ENCODE results near the gene PTPRO.

Gene PTPRO

DNA sequence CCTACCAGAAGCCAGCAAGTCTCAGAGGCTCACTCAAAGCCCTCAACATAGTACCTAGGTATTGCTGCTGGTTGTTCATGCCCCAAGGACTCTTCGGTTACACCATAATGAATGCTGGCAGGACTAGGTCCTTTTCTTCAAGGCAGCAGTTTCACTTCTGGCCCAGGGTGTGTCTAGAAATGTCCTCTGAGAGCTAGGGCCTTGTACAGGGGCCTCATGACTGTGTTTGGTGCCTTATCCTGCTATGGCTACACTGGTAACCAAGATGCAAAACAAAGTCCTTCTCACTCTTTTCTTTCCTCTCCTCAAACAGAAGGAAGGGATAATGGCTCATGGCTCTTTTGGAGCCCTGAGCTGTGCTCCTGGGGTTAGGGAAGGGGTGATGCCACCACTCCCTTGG lies 15.2 kb upstream of the PTPRO start:
- no peak overlapping the region for H3K27ac ChIP-seq (ENCODE audit: low read length)
- H3K36me3 ChIP-seq (ENCODE audit: insufficient read depth, low read depth, low read length) = no peaks in the 10 kb centered on the region
- H3K4me1 ChIP-seq (ENCODE audit: insufficient read depth, low read length) = no peaks in the 10 kb centered on the region
- peaks cover 4% of the 10 kb centered on the region; the same call in 1 of the 2 replicates for H3K9me3 ChIP-seq (ENCODE audit: insufficient read depth, low read depth, low read length)
- H3K4me3 ChIP-seq (ENCODE audit: low read length) = no peak overlapping the region
- H3K9ac ChIP-seq (ENCODE audit: low read depth, low read length) = no peak overlapping the region
- H3K27me3 ChIP-seq (ENCODE audit: insufficient read depth, low read length) = no peaks in the 10 kb centered on the region

- H3K27me3 ChIP-seq (ENCODE audit: insufficient read depth, low read length) = peaks cover 41% of the 10 kb centered on the region
- H3K9me3 ChIP-seq (ENCODE audit: insufficient read depth, low read depth, low read length) = no peaks in the 10 kb centered on the region
- H3K9ac ChIP-seq (ENCODE audit: low read depth, low read length) = no peak overlapping the region
- H3K27ac ChIP-seq (ENCODE audit: low read length) = no peak overlapping the region
- H3K4me1 ChIP-seq (ENCODE audit: insufficient read depth, low read length) = no peaks in the 10 kb centered on the region
- H3K4me3 ChIP-seq (ENCODE audit: low read length) = no peak overlapping the region
- no peaks in the 10 kb centered on the region for H3K36me3 ChIP-seq (ENCODE audit: insufficient read depth, low read depth, low read length)
These were observed 3.5 kb upstream of the PTPRO start for GRCh38 chr12:15318841-15319240.

DNA sequence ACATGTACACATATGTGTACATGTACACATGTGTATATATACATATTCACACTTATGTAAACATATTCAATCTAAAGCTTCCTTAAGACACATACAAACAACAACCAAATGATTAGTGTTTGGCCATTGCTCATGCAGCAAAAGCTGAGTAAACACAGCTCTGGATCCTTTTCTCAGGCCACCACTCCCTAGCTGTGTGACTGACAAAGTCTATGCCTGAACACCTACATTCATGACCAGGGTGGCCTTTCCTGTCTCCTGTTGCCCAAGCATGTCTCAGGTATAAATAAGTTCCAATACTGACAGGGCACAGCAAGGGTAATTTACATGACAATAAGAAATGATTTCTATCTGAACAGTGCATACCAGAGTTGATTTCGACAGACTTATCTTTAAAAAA lies 1.4 kb upstream of the PTPRO start:
- Histone ChIP-seq H3K9me3 (ENCODE audit: insufficient read depth, low read depth, low read length) (no peaks in the 10 kb centered on the region), H3K27ac (ENCODE audit: low read length) (no peak overlapping the region), H3K4me1 (ENCODE audit: insufficient read depth, low read length) (no peaks in the 10 kb centered on the region), H3K27me3 (ENCODE audit: insufficient read depth, low read length) (peaks cover 50% of the 10 kb centered on the region), H3K4me3 (ENCODE audit: low read length) (no peak overlapping the region), H3K36me3 (ENCODE audit: insufficient read depth, low read depth, low read length) (no peaks in the 10 kb centered on the region), H3K9ac (ENCODE audit: low read depth, low read length) (no peak overlapping the region)

DNA sequence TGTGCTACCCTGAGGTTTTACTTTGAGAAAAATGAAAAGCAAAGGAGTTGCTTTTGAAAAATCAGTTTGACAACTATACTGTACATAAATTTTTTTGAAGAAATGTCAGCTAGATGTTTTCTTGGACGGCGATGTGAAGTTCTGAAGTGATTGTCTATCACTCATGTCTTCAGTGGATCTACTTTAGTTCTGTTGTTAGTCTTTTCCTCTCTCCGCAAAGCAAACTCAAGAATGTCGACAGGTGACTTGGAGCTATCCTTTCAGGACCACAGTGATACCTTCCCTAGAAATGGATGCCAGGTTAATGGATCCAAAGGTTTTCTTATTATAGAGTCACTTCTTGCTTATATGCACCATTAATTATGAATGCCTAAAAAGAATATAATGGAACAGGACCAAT lies 1.2 kb downstream of the PTPRO start:
- Histone ChIP-seq H3K9ac (ENCODE audit: low read depth, low read length) (no peak overlapping the region), H3K36me3 (ENCODE audit: insufficient read depth, low read depth, low read length) (no peaks in the 10 kb centered on the region), H3K27me3 (ENCODE audit: insufficient read depth, low read length) (peaks cover 49% of the 10 kb centered on the region), H3K4me3 (ENCODE audit: low read length) (peak overlapping the region; percentile 69; the same call in 1 of the 2 replicates), H3K27ac (ENCODE audit: low read length) (no peak overlapping the region), H3K4me1 (ENCODE audit: insufficient read depth, low read length) (no peaks in the 10 kb centered on the region), H3K9me3 (ENCODE audit: insufficient read depth, low read depth, low read length) (no peaks in the 10 kb centered on the region)

GRCh38 chr12:15329891-15330290 lies 7.6 kb downstream of the PTPRO start:
- Histone ChIP-seq H3K27me3 (ENCODE audit: insufficient read depth, low read length) (0 out of 2 replicates have a peak, but pooled peaks cover 4% of the 10 kb centered on the region), H3K27ac (ENCODE audit: low read length) (no peak overlapping the region), H3K9me3 (ENCODE audit: insufficient read depth, low read depth, low read length) (no peaks in the 10 kb centered on the region), H3K4me3 (ENCODE audit: low read length) (no peak overlapping the region), H3K36me3 (ENCODE audit: insufficient read depth, low read depth, low read length) (no peaks in the 10 kb centered on the region), H3K4me1 (ENCODE audit: insufficient read depth, low read length) (no peaks in the 10 kb centered on the region), H3K9ac (ENCODE audit: low read depth, low read length) (no peak overlapping the region)

DNA sequence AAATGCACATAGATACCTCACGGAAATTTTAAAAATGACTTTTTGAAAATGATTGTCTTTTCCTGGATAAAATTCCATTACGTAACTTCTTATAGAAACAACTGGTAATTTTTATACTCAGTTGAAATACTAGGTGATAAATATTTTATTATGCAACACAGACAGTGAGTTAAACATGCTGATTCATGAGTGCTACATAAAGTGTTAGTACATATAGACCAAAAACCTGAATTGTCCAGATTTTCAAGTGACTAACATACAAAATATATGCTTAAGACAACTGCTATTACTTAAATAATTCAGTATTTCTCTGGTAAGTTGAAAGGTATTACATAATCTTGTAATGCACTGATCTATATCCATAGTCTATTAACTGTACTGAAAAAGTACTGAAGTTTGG lies 11.9 kb downstream of the PTPRO start:
- H3K9me3 ChIP-seq (ENCODE audit: insufficient read depth, low read depth, low read length) = no peaks in the 10 kb centered on the region
- no peak overlapping the region for H3K27ac ChIP-seq (ENCODE audit: low read length)
- no peak overlapping the region for H3K9ac ChIP-seq (ENCODE audit: low read depth, low read length)
- H3K27me3 ChIP-seq (ENCODE audit: insufficient read depth, low read length) = no peaks in the 10 kb centered on the region
- H3K4me3 ChIP-seq (ENCODE audit: low read length) = no peak overlapping the region
- H3K4me1 ChIP-seq (ENCODE audit: insufficient read depth, low read length) = no peaks in the 10 kb centered on the region
- H3K36me3 ChIP-seq (ENCODE audit: insufficient read depth, low read depth, low read length) = no peaks in the 10 kb centered on the region

GRCh38 chr12:15335959-15336358 lies 13.7 kb downstream of the PTPRO start:
- Histone ChIP-seq H3K4me1 (ENCODE audit: insufficient read depth, low read length) (no peaks in the 10 kb centered on the region), H3K4me3 (ENCODE audit: low read length) (no peak overlapping the region), H3K36me3 (ENCODE audit: insufficient read depth, low read depth, low read length) (no peaks in the 10 kb centered on the region), H3K27ac (ENCODE audit: low read length) (no peak overlapping the region), H3K9me3 (ENCODE audit: insufficient read depth, low read depth, low read length) (no peaks in the 10 kb centered on the region), H3K27me3 (ENCODE audit: insufficient read depth, low read length) (no peaks in the 10 kb centered on the region), H3K9ac (ENCODE audit: low read depth, low read length) (no peak overlapping the region)

GRCh38 chr12:15336768-15337553 lies 14.7 kb downstream of the PTPRO start:
- no peak overlapping the region for H3K9ac ChIP-seq (ENCODE audit: low read depth, low read length)
- no peaks in the 10 kb centered on the region for H3K4me1 ChIP-seq (ENCODE audit: insufficient read depth, low read length)
- H3K9me3 ChIP-seq (ENCODE audit: insufficient read depth, low read depth, low read length) = no peaks in the 10 kb centered on the region
- H3K27me3 ChIP-seq (ENCODE audit: insufficient read depth, low read length) = no peaks in the 10 kb centered on the region
- no peaks in the 10 kb centered on the region for H3K36me3 ChIP-seq (ENCODE audit: insufficient read depth, low read depth, low read length)
- H3K4me3 ChIP-seq (ENCODE audit: low read length) = no peak overlapping the region
- H3K27ac ChIP-seq (ENCODE audit: low read length) = no peak overlapping the region

- Histone ChIP-seq H3K4me1 (ENCODE audit: insufficient read depth, low read length) (no peaks in the 10 kb centered on the region), H3K9me3 (ENCODE audit: insufficient read depth, low read depth, low read length) (no peaks in the 10 kb centered on the region), H3K9ac (ENCODE audit: low read depth, low read length) (no peak overlapping the region), H3K27me3 (ENCODE audit: insufficient read depth, low read length) (no peaks in the 10 kb centered on the region), H3K4me3 (ENCODE audit: low read length) (no peak overlapping the region), H3K36me3 (ENCODE audit: insufficient read depth, low read depth, low read length) (no peaks in the 10 kb centered on the region), H3K27ac (ENCODE audit: low read length) (no peak overlapping the region)
These were observed 19.1 kb downstream of the PTPRO start for GRCh38 chr12:15341371-15341770.

- H3K4me3 ChIP-seq (ENCODE audit: low read length) = no peak overlapping the region
- H3K9me3 ChIP-seq (ENCODE audit: insufficient read depth, low read depth, low read length) = no peaks in the 10 kb centered on the region
- no peaks in the 10 kb centered on the region for H3K27me3 ChIP-seq (ENCODE audit: insufficient read depth, low read length)
- H3K4me1 ChIP-seq (ENCODE audit: insufficient read depth, low read length) = no peaks in the 10 kb centered on the region
- H3K27ac ChIP-seq (ENCODE audit: low read length) = no peak overlapping the region
- no peak overlapping the region for H3K9ac ChIP-seq (ENCODE audit: low read depth, low read length)
- H3K36me3 ChIP-seq (ENCODE audit: insufficient read depth, low read depth, low read length) = no peaks in the 10 kb centered on the region
These were observed 22.3 kb downstream of the PTPRO start for GRCh38 chr12:15344561-15344960.

GRCh38 chr12:15346488-15346887 lies 24.2 kb downstream of the PTPRO start:
- H3K4me3 ChIP-seq (ENCODE audit: low read length) = no peak overlapping the region

DNA sequence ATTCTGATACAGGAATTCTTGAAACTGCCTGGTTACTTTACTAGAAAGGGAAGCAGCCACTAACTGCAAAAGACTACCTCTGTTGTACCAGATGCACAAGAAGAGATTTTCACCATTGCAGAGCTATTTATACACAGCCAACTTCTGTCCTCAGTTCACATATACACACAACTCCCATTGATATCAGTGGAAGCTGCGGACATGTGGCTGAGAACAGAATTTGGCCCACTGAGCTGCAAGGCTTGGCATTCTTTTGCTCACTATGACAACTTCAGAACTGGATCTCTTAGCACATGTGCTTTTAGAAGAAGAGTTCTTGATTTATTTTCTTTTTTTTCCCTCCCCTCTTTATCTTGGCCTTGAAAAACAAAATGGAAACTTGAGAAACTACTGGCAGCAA lies 28.3 kb downstream of the PTPRO start:
- Histone ChIP-seq H3K27ac (ENCODE audit: low read length) (no peak overlapping the region), H3K4me1 (ENCODE audit: insufficient read depth, low read length) (no peaks in the 10 kb centered on the region), H3K36me3 (ENCODE audit: insufficient read depth, low read depth, low read length) (no peaks in the 10 kb centered on the region), H3K4me3 (ENCODE audit: low read length) (no peak overlapping the region), H3K9me3 (ENCODE audit: insufficient read depth, low read depth, low read length) (no peaks in the 10 kb centered on the region), H3K27me3 (ENCODE audit: insufficient read depth, low read length) (no peaks in the 10 kb centered on the region; the same call in 1 of the 2 replicates), H3K9ac (ENCODE audit: low read depth, low read length) (no peak overlapping the region)

More at GRCh38 chr12:15346488-15346887, 24.2 kb downstream of the PTPRO start:
- Histone ChIP-seq H3K4me1 (ENCODE audit: insufficient read depth, low read length) (no peaks in the 10 kb centered on the region), H3K36me3 (ENCODE audit: insufficient read depth, low read depth, low read length) (no peaks in the 10 kb centered on the region), H3K27ac (ENCODE audit: low read length) (no peak overlapping the region), H3K27me3 (ENCODE audit: insufficient read depth, low read length) (no peaks in the 10 kb centered on the region), H3K9ac (ENCODE audit: low read depth, low read length) (no peak overlapping the region), H3K9me3 (ENCODE audit: insufficient read depth, low read depth, low read length) (no peaks in the 10 kb centered on the region)

All from iPS-20b (cell line).